GM12801 (cell line): ENCODE measurements around the gene NMNAT3.

ENCODE experiments used
- CTCF ChIP-seq: IDR thresholded peaks from one replicate; pipeline ENCODE4 v1.5.1; 2011; ENCODE audit warnings: control low read depth; ENCODE audit not compliant: insufficient read length; ENCODE audit errors: extremely low read depth

The NMNAT3 gene

DNA sequence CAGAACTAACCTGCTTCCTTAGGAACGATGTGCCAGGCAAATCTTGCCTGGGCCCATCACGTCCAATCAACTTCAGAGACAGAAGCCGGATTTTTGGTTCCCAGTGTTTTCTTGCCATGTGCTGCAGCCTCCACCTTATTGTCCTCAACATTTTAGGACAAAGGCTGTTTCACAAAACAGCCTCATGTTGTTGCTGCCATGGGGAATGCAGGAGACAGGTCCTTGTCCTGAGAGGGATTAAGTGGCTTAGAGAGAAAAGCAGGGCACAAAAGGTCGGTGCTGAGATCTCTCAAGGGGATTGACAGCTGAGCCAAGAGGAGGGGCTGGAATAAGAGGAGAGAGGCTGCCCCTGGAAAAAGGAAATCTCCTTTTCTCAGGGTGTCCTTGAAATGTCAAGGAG, 11.3 kb upstream of the NMNAT3 start:
- no peak for TF ChIP-seq CTCF

GRCh38 chr3:139687431-139687830, 9.7 kb upstream of the NMNAT3 start:
- TF ChIP-seq CTCF: no peak

DNA sequence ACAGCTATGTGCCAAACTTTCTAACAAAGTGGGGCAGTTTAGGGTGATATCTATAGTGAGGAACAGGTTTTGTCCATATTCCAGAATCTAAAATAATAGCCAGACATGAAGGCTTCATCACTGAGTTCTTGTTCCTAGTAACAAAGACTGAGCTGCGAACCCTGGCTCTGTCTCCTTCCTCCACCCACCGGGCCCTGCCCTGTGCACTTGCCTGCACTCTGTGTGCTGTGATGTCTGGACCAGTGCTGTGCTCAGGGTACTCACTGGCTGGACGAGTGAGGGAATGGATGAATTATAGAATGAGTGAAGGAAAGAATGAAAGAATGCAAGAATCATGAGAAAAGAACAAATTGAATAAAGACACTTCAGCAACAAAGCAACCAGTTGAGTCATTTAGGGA, 8.9 kb upstream of the NMNAT3 start:
- no peak for TF ChIP-seq CTCF

DNA sequence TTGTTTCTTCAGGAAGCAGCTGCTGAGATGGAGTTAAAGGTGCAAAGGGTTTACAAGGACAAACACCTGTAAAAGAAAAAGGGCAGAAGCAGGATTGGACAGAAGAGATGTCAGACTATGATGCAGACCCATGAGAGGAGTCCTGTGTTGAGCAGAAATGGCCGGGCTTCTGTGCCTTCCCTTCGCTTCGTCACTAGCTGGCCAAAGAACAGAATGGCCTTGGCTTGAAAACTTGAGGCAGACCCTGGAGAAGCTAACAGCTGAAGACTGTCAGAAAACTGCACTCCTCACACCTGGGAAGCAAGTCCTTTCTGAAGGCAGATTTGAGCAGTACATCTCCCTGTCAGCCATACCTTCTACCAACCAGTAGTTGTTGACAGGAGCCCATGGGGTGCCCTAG, 8.4 kb upstream of the NMNAT3 start:
- TF ChIP-seq CTCF: no peak

- no peak for TF ChIP-seq CTCF
Measured at GRCh38 chr3:139679220-139679775, 1.5 kb upstream of the NMNAT3 start.

GRCh38 chr3:139676632-139677387, 962 bp downstream of the NMNAT3 start:
- TF ChIP-seq CTCF: no peak

GRCh38 chr3:139676108-139676507, 1.7 kb downstream of the NMNAT3 start:
- no peak for TF ChIP-seq CTCF
